ENCODE measurements around the gene CLCN7. TPM values are rescaled to one million over a fixed set of nuclear protein-coding genes. Genes with fewer than 3 reads are reported as not detected.

Gene CLCN7
- total RNA-seq, 1 donor from 2014 or later = 99.1 TPM

DNA sequence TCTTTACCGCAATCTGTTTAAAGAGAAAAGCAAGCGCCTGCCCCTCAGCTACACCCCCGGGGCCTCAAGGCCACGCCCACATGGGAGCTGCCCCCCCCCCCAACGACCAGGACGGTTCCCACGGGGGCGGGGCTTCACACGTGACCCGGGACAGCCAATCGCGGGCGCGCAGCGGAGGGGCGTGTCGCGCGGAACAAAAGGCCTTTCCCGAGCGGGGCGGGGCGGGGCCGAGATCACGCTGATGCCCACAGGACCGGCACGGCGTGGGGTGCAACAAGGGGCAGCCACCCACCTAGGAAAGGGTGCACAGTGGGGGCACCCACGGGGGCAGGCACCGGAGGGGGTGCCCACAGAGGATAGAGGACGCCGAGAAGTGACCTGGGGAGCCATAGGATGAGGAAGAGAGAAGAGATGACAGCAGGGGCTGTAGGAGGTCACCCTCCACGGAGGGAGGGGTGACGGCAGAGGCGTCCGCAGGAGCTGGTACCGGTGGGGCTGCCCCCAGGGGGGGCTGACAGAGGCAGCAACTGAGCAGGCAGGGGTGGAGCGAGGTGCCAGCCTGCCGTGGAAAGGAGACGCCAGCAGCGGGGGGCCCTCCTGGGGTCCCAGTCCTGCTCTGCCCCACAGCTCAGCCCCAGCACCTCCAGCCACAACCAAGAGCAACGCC, 66.5 kb downstream of the CLCN7 start:
- Mint-ChIP-seq H3K27me3 (ENCODE audit: unreplicated experiment) (peaks cover 9% of the 10 kb centered on the region), H3K4me1 (ENCODE audit: unreplicated experiment) (peaks cover 3% of the 10 kb centered on the region), H3K9me3 (ENCODE audit: unreplicated experiment) (no peaks in the 10 kb centered on the region), H3K27ac (ENCODE audit: unreplicated experiment) (no peak overlapping the region), H3K4me3 (ENCODE audit: unreplicated experiment) (peak overlapping the region; percentile 73), H3K36me3 (ENCODE audit: low read depth, unreplicated experiment) (peaks cover 2% of the 10 kb centered on the region)
- TF ChIP-seq, protein P1, sequence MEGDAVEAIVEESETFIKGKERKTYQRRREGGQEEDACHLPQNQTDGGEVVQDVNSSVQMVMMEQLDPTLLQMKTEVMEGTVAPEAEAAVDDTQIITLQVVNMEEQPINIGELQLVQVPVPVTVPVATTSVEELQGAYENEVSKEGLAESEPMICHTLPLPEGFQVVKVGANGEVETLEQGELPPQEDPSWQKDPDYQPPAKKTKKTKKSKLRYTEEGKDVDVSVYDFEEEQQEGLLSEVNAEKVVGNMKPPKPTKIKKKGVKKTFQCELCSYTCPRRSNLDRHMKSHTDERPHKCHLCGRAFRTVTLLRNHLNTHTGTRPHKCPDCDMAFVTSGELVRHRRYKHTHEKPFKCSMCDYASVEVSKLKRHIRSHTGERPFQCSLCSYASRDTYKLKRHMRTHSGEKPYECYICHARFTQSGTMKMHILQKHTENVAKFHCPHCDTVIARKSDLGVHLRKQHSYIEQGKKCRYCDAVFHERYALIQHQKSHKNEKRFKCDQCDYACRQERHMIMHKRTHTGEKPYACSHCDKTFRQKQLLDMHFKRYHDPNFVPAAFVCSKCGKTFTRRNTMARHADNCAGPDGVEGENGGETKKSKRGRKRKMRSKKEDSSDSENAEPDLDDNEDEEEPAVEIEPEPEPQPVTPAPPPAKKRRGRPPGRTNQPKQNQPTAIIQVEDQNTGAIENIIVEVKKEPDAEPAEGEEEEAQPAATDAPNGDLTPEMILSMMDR (IDR thresholded peaks at IDR 0.05; ENCODE audit: unreplicated experiment) = no peak
- peak; percentile 92 for DNase-seq (ENCODE audit: low spot score)

DNA sequence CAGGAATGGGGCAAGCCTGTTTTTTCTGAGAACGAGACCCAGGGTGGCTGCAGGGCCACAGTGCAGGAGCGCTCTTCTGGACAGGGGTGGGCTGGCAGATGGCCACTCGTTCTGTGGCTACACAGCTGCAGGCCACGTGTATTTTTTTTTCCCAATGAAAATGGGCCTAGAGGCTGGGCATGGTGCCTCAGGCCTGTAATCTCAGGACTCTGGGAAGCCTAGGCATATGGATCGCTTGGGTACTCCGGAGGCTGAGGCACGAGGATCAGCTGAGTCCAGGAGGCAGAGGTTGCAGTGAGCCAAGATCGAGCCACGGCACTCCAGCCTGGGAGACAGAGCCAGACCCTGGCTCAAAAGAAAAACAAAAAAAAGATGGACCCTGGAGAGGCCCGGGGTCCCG, 67.1 kb downstream of the CLCN7 start:
- no peak for DNase-seq (ENCODE audit: low spot score)
- Mint-ChIP-seq H3K27ac (ENCODE audit: unreplicated experiment) (no peak overlapping the region), H3K36me3 (ENCODE audit: low read depth, unreplicated experiment) (peaks cover 4% of the 10 kb centered on the region), H3K9me3 (ENCODE audit: unreplicated experiment) (no peaks in the 10 kb centered on the region), H3K27me3 (ENCODE audit: unreplicated experiment) (peaks cover 10% of the 10 kb centered on the region), H3K4me3 (ENCODE audit: unreplicated experiment) (peak overlapping the region; percentile 83), H3K4me1 (ENCODE audit: unreplicated experiment) (peaks cover 3% of the 10 kb centered on the region)
- TF ChIP-seq, protein P1 (IDR thresholded peaks at IDR 0.05; ENCODE audit: unreplicated experiment) = no peak

DNA sequence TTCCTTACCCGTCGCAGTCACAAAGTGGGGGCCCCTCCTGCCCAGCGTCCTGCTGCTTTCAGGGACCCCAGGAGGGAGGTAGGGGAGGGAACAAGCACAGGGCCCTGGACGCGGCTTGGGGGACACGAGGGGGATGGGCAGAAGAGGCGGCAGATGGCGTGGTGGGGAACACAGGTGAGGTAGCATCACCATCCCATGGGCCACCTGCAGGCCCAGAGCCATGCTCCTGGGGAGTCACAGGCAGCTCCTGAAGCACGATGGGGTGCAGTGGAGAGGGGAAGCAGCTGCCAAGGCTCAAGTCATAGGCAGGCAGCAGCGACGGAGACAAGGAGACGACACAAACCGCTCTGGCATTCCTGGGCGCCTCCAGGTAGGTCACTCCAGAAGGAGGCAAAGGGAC, 71.1 kb downstream of the CLCN7 start:
- Mint-ChIP-seq H3K27me3 (ENCODE audit: unreplicated experiment) (peaks cover 8% of the 10 kb centered on the region), H3K4me3 (ENCODE audit: unreplicated experiment) (peak overlapping the region; percentile 67), H3K4me1 (ENCODE audit: unreplicated experiment) (no peaks in the 10 kb centered on the region), H3K27ac (ENCODE audit: unreplicated experiment) (no peak overlapping the region), H3K36me3 (ENCODE audit: low read depth, unreplicated experiment) (peaks cover 9% of the 10 kb centered on the region), H3K9me3 (ENCODE audit: unreplicated experiment) (no peaks in the 10 kb centered on the region)
- no peak for DNase-seq (ENCODE audit: low spot score)
- TF ChIP-seq, protein P1 (IDR thresholded peaks at IDR 0.05; ENCODE audit: unreplicated experiment) = no peak

DNA sequence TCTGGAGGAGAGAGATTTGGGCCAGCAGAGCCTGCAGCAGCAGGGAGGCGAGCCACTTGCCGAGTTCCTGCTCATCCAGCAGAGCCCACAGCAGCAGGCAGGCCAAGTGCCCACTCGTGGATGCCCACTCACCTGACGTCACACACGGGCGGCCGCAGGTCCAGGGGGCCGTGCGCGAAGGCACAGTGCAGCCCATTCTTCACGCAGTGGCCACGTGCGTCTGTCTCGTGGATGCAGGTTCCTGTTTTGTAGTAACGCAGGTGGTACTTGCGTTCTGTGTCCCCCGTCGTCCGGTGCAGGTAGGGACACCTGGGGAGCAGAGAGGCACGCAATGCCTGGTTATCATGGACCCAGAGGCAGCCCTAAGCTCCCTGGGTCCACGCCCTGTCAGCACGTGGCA, 71.8 kb downstream of the CLCN7 start:
- Mint-ChIP-seq H3K27ac (ENCODE audit: unreplicated experiment) (no peak overlapping the region), H3K36me3 (ENCODE audit: low read depth, unreplicated experiment) (peaks cover 14% of the 10 kb centered on the region), H3K4me3 (ENCODE audit: unreplicated experiment) (no peak overlapping the region), H3K27me3 (ENCODE audit: unreplicated experiment) (peaks cover 8% of the 10 kb centered on the region), H3K9me3 (ENCODE audit: unreplicated experiment) (no peaks in the 10 kb centered on the region), H3K4me1 (ENCODE audit: unreplicated experiment) (no peaks in the 10 kb centered on the region)
- DNase-seq (ENCODE audit: low spot score) = no peak
- TF ChIP-seq, protein P1 (IDR thresholded peaks at IDR 0.05; ENCODE audit: unreplicated experiment) = no peak

DNA sequence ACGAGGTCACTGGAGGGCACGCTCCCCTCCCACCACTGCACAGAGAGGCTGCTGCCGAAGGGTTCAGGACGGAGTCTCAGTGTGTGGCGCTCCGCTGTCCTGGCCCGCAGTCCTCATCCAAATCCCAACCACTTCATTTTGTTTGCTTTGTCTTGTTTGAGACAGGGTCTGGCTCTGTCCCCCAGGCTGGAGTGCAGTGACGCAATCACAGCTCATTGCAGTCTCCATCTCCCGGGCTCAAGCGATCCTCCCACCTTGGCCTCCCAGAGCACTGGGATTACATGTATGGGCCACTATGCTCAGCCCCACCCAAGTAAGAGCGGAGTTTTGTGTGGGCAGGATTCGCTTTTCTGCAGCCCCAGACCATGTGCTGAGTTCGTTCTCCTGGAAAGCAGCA, 73.1 kb downstream of the CLCN7 start:
- no peaks in the 10 kb centered on the region for H3K4me1 Mint-ChIP-seq (ENCODE audit: unreplicated experiment)
- no peak overlapping the region for H3K4me3 Mint-ChIP-seq (ENCODE audit: unreplicated experiment)
- no peak for DNase-seq (ENCODE audit: low spot score)
- no peaks in the 10 kb centered on the region for H3K9me3 Mint-ChIP-seq (ENCODE audit: unreplicated experiment)
- H3K27ac Mint-ChIP-seq (ENCODE audit: unreplicated experiment) = no peak overlapping the region
- peaks cover 15% of the 10 kb centered on the region for H3K36me3 Mint-ChIP-seq (ENCODE audit: low read depth, unreplicated experiment)
- peaks cover 8% of the 10 kb centered on the region for H3K27me3 Mint-ChIP-seq (ENCODE audit: unreplicated experiment)
- TF ChIP-seq, protein P1 (IDR thresholded peaks at IDR 0.05; ENCODE audit: unreplicated experiment) = no peak

Measured in endothelial cell (in vitro differentiated cells).